ENCODE measurements around the gene PPP1R12A. TPM values are rescaled to one million over a fixed set of nuclear protein-coding genes. Genes with fewer than 3 reads are reported as not detected.
A peak's percentile ranks its signal among the peaks of the same experiment; 100 is the strongest.
"Not testable (repeated sequence)": the region's sequence is repeated elsewhere in the genome, so short reads cannot be mapped to it uniquely, and the experiment has no call there.

Gene PPP1R12A
- total RNA-seq, 1 donor, result 207 TPM

GRCh38 chr12:79826267-79827128 is 108.4 kb downstream of the PPP1R12A start:
- no peak for TF ChIP-seq CTCF (IDR thresholded peaks at IDR 0.05; ENCODE audit: insufficient read depth, low read depth, low read length)
- no peak for DNase-seq (ENCODE audit: low read depth)
- no peak overlapping the region for H3K4me3 ChIP-seq (ENCODE audit: low read depth, low read length)

GRCh38 chr12:79822475-79822874 is 112.4 kb downstream of the PPP1R12A start:
- DNase-seq (ENCODE audit: low read depth), result no peak
- TF ChIP-seq CTCF (IDR thresholded peaks at IDR 0.05; ENCODE audit: insufficient read depth, low read depth, low read length), result no peak
- no peak overlapping the region for H3K4me3 ChIP-seq (ENCODE audit: low read depth, low read length)

GRCh38 chr12:79818856-79819255 is 116.0 kb downstream of the PPP1R12A start:
- no peak for TF ChIP-seq CTCF (IDR thresholded peaks at IDR 0.05; ENCODE audit: insufficient read depth, low read depth, low read length)
- DNase-seq (ENCODE audit: low read depth), result no peak
- no peak overlapping the region for H3K4me3 ChIP-seq (ENCODE audit: low read depth, low read length)

- H3K4me3 ChIP-seq (ENCODE audit: low read depth, low read length), result not testable (repeated sequence)
- peak; percentile 23 for DNase-seq (ENCODE audit: low read depth)
Observed at GRCh38 chr12:79784366-79785065, 150.4 kb downstream of the PPP1R12A start.

- TF ChIP-seq CTCF (IDR thresholded peaks at IDR 0.05; ENCODE audit: insufficient read depth, low read depth, low read length), result no peak
- DNase-seq (ENCODE audit: low read depth), result peak; percentile 66
- H3K4me3 ChIP-seq (ENCODE audit: low read depth, low read length), result no peak overlapping the region
Observed at GRCh38 chr12:79782172-79782900, 152.6 kb downstream of the PPP1R12A start.

- H3K4me3 ChIP-seq (ENCODE audit: low read depth, low read length), result no peak overlapping the region
- DNase-seq (ENCODE audit: low read depth), result no peak
- no peak for TF ChIP-seq CTCF (IDR thresholded peaks at IDR 0.05; ENCODE audit: insufficient read depth, low read depth, low read length)
Observed at GRCh38 chr12:79778802-79779448, 156.0 kb downstream of the PPP1R12A start.
